GM21529 (cell line): ENCODE results near the gene STK32C.
A peak's percentile ranks its signal among the peaks of the same experiment; 100 is the strongest.
"Not testable (repeated sequence)": the region's sequence is repeated elsewhere in the genome, so short reads cannot be mapped to it uniquely, and the experiment has no call there.

Source experiments
- ATAC-seq: cut with Tn5 transposase; IDR thresholded peaks from one replicate; pipeline ENCODE4 v1.9.1; 2021; ENCODE audit not compliant: unreplicated experiment

Gene STK32C

DNA sequence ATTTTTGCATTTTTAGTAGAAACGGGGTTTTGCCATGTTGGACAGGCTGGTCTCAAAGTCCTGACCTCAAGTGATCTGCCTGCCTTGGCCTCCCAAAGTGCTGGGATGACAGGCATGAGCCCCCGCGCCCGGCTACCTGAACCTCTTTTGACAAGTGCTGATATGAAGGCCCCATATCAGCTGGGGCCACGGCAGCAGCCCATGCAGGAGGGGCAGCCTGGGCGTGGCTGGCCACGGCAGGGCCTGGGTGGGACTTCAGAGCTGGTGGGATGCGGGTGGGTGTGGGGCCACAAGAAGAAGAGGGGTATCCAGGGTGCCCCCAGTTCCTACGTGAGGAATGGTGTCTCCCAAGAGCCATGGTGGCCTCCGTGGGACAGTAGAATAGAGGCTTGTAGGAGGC is 31.1 kb upstream of the STK32C start:
- no peak for ATAC-seq

DNA sequence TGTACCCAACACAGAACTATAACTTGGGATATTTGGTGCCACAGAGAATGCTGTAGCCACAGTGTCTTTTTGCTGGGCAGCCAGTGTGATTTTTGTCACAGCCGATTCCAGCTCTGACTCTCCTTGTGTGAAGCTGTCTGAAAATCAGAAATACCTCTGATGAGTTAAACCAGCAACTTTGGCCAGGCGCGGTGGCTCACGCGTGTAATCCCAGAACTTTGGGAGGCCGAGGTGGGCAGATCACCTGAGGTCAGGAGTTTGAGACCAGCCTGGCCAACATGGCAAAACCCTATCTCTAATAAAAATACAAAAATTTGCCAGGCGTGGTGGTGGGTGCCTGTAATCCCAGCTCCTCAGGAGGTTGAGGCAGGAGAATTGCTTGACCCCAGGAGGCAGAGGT is 30.1 kb upstream of the STK32C start:
- not testable (repeated sequence) for ATAC-seq

DNA sequence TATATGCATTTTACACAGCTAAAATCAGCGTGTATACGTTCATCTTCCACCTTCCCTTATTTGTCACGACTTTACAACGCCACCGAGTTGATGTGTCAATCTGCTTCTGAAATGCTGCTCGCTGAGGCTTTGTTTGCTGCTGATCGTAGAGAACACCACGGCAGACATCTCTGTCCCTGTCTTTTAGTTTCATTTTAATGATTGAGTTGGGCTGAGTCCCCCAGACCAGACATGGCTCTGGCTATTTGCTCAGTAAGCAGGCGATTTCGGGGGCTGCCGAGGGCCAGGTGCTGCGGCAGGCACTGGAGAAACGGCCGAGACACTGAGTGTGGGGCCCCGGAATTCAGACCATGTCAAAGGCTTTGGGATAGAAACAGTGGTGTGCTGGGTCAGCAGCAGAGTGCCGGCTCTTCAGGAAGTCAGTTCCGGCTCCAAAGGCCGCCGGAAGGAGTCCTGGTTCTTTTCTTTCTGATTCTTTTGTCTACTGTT is 29.2 kb upstream of the STK32C start:
- no peak for ATAC-seq

DNA sequence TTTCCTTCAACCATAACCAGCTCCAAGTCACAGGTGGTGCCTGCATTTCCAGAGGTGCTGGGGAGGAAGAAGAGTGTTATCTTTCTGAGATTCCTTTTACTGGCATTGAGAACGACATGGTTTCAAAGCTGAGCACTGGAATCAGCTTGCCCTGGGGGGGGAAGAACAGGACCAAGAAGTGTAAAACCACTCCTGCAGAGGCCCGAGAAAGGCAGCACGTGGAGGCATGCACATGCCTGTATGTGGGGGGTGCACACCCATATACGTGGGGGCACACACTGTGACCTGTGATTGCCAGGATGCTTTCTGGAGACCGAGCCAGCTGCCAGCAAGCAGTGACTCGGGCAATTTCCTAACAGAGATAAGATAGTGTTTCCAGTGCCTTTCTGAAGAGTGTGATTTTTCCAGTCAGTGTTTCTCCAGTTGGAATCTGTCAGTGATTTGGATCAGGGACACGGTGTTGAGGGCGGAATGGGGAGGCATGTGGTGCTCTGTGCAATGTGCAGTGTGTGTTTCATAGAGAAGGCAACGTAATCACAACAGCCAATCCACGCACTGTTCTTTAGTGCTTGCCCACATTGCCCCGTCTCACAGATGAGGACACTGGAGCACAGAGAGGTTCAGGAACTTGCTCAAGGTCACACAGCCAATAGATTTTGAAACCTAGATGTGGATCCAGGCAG is 28.5 kb upstream of the STK32C start:
- ATAC-seq, result no peak

DNA sequence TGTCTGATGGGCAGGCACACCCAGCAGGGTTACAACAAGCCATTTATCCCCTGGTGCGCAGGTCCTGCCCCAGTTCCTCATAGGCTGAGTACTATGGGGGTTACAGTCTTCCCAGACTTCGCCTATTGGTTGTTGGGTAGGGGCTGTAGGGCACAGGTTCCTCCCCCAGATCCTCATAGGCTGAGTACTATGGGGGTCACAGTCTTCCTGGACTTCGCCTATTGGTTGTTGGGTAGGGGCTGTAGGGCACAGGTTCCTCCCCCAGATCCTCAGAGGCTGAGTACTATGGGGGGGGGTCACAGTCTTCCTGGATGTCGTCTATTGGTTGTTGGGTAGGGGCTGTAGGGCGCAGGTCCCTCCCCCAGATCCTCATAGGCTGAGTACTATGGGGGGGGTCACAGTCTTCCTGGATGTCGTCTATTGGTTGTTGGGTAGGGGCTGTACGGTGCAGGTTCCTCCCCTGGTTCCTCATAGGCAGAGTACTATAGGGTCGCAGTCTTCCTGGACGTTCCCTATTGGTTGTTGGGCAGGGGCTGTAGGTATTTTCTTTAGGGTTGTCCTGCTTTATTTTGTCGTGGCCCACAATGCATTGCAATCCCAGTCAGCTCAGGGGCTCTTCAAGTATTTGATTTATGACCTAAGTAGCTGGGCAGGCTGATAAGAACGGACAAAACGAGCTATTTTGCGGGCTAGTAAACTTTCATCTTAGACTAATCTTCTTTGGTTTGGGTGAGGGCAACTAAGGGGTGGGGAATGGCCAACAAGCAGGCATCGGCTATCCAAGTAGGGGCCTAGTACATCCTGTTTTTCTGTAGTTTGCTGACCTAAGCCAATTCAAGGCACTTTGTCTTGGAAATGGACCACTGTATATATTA is 27.7 kb upstream of the STK32C start:
- no peak for ATAC-seq

DNA sequence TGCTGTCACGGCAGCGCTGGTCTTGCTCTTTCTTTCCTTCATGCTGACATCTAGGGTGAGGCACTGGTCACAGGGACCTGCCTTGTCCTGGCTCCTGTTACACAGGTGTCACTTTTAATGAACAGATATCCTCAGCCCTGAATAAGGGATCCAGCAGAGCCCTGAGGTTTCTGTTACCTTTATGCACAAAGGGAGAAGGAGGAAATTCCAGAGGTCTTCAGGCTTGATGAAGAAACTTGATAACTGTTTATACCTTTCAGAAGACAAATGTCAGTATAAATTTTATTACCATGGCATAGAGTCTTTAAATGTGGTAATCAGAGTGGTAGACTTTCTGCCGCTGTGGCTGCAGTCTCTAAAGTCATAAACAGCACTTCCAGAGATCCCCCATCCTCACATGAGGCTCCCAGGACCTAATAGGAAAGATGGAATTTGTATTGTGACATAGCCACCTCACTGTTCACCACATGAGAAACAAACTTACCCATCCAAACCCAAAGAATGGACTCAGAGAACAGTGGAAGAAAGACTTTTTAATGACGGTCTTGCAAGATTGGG is 27.0 kb upstream of the STK32C start:
- ATAC-seq, result no peak

DNA sequence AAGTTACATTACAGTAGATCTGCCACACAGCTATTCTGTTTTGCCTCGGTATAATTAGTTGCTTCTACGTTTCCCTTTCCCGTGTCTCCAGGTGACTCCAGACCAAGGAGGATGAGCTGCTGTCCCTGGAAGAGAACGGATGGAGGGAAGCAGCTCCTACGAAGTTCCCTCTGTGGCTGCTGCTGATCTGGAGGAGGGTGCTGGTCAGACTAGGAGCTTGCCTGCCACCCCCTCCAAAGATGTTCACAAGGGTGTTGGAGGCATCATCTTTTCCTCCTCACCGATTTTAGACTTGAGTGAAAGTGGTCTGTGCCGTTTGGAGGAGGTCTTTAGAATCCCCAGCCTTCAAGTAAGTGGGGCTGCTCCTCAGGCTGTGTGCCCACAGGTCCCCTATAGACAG is 25.6 kb upstream of the STK32C start:
- no peak for ATAC-seq

DNA sequence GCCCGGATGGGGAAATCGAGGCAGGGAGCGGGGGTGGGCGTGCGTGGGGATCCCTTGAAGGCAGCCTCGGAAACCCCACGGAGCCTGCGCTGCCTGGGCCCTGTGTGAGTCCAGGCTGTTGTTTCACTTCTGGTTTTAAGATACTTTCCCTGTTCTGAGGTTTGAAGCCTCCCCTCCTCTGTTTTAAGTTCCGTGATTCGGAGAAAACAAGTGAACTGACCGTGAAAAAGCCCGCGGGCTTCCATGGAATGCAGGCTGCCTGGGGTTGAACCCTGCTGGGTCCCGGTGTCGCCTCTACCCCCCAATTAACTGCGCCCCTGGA is 24.6 kb upstream of the STK32C start:
- peak; percentile 49 for ATAC-seq

DNA sequence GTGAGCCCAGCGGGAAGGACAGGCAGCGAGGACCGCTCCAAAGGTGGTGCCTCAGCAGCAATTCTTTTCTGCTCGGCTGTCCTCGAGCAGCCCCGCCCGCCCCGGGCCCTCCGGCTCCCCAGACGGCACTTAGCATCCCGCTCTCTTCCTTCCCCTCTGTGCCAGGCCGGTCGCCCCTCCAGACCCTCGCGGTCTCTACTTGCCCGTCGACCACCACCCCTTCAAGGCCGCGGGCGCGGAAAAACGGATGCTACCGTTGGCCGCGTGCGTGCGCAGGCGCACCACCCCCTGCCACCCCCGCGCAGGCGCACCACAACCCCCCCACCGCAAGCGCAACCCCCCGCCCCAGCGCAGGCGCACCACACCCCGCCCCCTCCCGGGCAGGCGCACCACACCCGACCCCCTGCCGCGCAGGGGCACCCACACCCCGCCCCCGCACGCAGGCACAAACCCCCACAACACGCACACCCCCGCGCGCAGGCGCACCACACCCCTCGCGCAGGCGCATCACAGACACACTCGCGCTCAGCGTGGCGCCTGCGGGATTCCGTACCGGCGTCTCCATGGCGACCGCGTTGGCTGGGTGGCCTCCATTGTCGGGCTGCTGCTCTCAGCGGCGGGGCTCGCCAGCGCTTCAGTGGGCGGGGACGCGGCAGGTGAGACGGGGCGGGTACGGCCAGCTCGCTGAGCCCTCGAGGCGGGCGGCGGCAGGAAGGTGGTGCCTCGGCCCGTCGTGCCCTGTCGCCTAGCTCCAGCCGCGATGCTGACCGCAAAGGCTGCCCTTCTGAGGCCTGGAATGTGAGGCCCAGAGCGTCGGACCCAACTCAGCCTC is 24.1 kb upstream of the STK32C start, which contains the start of gene LRRC27:
LRRC27 (plus strand) TSS at position 593 of the 832 bp plus-strand sequence. CDS start 1,332 bp downstream, outside the sequence.
- ATAC-seq, result peak; percentile 82

DNA sequence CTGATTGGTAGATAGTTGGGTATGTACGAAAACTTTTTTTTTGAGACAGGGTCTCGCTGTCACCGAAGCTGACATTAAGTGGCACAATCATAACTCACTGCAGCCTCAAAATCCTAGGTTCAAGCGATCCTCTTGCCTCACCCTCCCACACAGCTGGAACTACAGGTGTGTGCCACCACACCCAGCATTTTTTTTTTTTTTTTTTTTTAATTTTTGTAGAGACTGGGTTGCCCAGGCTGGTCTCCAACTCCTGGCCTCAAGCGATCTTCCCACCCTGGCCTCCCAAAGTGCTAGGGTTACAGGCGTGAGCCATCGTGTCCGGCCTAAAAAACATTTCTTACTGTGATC is 22.7 kb upstream of the STK32C start:
- no peak for ATAC-seq

DNA sequence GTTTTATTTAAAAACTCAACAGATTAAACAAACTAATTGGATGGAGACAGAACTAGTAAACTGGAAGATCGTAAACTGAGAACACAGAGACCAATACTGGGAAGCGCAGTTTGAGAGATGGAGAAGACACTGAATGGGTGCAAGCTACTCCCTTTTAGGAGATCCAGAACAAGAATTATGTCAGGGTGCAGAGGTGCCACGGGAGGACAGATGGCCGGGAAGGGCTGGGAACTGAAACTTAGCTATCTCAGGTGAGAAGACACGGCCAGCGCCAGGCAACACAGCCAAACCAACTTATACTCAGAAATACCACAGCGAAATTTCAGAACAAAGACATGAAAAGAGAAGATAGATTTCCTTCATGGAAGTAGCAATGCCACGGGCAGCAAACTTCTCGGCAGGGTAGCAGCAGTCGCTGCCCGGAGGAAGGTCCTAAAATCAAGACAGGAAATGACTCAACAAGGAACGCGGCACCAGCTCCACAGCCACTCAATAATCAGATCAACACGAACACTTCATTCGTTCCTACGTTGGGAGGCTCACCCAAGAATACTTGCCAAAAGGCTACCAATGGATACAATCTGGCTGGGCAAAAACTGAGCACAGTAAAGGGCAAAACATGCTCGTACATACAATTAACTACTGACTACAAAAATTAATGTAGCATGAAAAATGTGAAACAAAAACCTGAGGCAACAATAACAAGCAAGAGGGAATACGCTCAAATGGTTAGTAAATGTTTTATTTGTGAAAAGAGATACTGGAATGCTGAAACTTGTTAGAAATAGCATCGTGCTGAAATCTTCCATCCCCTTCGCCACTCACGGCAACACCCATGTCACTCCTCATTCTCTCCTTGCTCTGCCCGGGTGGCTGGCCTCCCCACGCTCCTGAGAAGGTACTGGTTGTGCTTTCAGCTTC is 22.1 kb upstream of the STK32C start:
- ATAC-seq, result peak; percentile 20

DNA sequence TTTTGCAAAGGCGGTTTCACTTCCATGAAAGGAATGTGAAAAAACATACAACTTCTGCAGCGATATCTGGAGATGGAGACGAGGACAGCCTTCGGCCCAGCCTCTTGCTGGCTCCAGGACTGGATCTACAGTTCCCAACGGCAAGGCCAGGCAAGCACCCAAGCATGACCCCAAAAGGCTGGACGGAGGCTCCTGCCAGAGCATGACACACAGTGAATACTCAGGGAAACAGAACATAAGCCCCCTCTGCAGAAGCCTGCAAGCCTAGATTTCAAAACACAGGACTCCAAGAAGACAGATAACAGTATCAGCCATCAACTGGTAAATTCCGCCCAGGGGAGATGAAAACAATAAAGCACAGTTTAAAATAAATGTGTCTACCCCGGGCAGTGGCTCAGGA is 21.0 kb upstream of the STK32C start:
- no peak for ATAC-seq

DNA sequence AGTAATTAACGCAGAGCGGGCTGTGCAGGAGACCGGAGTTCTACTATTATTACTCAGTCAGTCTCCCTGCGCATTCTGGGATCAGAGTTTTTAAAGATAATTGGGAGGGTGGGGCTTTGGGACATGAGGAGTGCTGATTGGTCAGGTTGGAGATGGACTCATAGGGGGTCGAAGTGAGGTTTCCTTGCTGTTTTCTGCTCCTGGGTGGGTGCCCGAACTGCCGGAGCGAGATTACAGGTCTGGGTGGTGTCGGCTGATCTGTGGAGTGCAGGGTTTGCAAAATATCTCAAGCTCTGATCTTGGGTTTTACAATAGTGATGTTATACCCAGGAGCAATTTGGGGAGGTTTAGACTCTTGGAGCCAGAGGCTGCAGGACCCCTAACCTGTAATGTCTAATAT is 20.4 kb upstream of the STK32C start:
- no peak for ATAC-seq

DNA sequence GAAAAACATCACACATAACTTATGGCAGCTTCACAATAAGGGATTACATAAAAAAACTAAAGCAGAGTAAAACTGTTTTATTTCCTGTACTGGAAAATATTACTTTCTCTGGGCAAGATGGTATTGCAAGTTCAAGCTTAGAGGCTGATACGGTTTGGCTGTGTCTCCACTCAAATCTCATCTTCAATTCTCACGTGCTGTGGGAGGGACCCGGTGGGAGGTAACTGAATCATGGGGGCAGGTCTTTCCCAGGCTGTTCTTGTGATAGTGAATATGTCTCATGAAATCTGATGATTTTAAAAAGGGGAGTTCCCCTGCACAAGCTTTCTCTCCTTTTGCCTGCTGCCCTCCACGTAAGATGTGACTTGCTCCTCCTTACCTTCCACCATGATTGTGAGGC is 19.2 kb upstream of the STK32C start:
- no peak for ATAC-seq

DNA sequence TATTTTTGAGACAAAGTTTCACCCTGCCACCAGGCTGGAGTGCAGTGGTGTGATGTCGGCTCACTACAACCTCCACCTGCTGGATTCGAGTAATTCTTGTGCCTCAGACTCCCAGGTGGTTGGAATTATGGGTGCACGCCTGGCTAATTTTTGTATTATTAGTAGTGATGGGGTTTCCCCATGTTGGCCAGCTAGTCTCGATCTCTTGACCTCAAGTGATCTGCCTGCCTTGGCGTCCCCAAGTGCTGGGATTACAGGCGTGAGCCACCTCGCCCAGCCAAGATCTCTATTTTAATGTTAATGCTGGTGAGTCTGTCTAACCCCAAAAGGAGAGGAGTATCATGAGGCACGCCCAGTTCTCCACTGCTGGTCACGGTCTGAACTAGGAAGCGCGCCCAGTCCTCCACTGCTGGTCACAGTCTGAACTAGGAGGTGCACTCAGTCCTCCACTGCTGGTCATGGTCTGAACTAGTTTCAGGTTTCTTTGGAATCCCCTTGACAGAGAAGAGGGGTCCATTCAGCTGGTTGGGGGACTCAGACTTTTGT is 18.7 kb upstream of the STK32C start:
- ATAC-seq, result peak; percentile 42

DNA sequence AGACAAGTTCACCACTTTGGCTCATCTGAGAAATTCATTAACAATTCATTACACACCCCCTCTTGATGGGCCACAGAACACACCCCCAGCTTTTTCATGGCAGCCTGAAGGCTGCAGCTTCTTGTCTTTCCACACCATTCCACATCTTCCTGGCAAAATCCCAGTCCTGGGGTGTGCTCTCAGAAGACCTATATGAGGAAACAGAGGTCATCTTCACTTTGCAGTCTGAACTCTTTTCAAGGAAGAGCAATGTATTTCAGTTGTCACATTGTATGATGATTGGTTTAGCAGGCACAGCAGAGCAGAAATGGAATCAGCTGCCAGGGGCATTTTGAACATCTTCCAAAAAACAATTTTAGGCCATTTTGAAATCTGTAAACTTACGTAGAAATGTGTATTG is 16.4 kb upstream of the STK32C start:
- ATAC-seq, result no peak

DNA sequence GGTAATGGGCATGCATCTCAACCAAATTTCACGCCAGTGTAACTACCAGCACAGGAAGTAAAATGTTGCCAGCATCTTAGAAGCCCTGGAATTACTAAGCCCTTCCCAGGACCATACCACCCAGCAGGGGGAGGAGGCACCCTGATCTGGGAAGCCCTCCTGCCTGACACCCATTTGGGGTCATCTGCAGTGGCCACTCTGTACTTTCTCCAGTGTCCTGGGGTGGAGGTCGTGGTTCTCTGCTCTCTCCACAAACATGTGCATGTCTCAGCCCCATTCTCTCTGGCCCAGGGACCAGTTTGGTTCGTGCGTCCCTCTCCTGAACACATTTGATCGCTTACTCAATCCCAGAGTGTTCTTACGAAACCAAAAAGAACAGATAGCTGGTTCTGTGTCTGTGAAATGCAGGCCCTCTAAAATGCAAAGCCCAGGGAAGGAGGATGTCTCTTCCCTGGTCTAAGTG is 14.9 kb upstream of the STK32C start:
- ATAC-seq, result no peak

DNA sequence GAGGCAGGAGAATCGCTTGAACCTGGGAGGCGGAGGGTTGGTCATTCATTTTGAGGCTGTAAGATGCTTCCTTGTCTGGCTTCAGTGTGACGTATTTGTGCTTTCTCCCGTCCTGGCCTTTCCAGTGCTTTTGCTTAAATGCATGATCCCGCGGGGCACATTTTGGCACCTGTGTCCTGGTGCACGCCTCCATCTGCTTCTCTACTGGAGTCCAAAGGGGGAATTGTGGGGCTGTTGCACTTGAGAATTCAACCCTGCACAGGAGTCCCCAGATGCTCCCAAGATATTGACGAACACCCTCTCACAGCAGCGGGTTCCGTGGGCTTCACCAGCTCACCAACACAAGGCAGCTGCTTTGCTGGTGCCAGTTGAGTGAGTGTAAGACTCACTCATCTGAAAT is 14.0 kb upstream of the STK32C start:
- ATAC-seq, result no peak

DNA sequence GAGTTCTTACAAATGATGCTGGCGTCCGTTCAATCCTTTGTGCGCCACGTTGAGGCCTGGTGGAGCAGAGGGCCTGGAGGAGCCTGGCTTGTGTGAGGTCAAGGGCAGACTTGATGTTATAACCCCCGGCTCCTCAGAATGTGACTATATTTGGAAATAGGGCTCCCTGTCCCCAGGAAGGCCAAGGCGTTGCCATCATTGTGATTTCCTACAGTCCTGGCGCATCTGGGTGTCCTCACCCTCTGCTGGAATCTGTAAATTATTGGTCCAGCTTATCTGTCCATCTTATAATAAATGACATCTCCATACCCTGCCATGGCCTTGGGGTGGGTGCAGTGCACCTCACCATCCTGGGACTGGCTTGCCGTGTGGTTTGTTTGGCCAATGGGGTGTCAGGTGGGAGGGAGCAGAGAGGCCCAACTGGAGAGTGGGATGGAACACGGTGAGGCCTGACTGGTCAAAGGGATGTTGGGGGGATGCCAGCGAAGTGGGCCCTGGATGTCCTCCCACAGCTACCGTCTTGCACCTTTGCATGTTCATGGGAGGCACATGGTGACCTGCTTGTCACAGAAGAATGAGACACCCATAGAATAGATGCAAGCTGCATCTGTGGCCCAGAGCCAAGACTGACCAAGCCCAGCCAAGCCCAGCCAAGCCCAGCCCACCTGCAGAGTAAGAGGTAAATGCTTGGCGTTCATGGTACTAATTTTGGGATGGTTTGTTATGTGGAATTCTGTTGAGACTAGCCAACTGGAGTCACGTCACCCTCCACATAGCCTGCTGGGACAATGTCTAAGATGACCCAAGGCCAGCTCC is 13.1 kb upstream of the STK32C start:
- no peak for ATAC-seq
